Measurements from ENCODE around the gene N4BP3. TPM values are rescaled to one million over a fixed set of nuclear protein-coding genes. Genes with fewer than 3 reads are reported as not detected.
"Not testable (repeated sequence)": the region's sequence is repeated elsewhere in the genome, so short reads cannot be mapped to it uniquely, and the experiment has no call there.

N4BP3 gene
- total RNA-seq, 1 experiment from 2014 or later: 4.8 TPM

DNA sequence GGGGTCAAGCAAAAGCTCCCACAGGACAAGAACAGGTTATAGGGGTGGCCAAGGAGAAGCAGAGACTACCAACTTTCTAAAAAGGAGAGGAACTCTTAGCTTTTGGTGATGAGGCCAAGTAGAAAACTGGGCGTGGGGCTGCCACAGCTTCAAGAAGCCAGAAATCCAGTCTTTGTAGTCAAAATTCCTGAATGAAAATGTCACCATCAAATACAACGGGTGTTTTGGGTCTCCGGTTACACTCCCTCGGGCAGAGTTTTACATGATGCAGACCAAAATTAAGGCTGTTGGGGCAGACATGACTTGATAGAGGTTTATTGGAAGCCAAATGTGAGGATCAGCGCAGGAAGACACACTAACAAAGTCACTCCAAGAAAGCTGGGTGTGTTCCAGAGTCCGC lies 29.4 kb upstream of the N4BP3 start:
- H3K9me3 Mint-ChIP-seq (ENCODE audit: low read depth, unreplicated experiment): no peaks in the 10 kb centered on the region
- peaks cover 22% of the 10 kb centered on the region for H3K4me1 Mint-ChIP-seq (ENCODE audit: low read depth, unreplicated experiment)
- TF ChIP-seq, protein P1, sequence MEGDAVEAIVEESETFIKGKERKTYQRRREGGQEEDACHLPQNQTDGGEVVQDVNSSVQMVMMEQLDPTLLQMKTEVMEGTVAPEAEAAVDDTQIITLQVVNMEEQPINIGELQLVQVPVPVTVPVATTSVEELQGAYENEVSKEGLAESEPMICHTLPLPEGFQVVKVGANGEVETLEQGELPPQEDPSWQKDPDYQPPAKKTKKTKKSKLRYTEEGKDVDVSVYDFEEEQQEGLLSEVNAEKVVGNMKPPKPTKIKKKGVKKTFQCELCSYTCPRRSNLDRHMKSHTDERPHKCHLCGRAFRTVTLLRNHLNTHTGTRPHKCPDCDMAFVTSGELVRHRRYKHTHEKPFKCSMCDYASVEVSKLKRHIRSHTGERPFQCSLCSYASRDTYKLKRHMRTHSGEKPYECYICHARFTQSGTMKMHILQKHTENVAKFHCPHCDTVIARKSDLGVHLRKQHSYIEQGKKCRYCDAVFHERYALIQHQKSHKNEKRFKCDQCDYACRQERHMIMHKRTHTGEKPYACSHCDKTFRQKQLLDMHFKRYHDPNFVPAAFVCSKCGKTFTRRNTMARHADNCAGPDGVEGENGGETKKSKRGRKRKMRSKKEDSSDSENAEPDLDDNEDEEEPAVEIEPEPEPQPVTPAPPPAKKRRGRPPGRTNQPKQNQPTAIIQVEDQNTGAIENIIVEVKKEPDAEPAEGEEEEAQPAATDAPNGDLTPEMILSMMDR (IDR thresholded peaks at IDR 0.05; ENCODE audit: unreplicated experiment): no peak
- intact Hi-C loops (cut with micrococcal nuclease; ENCODE audit: unreplicated experiment): no loop called here
- DNase-seq: no peak
- BruUV-seq (replicated peaks): no TSS peak
- CTCF ChIA-PET: interaction anchor here (2.1 kb wide), 1 partner anchor 8 kb away, joined by 5 read pairs; no protein-coding TSS in a partner anchor
- H3K27me3 Mint-ChIP-seq (ENCODE audit: unreplicated experiment): peaks cover 86% of the 10 kb centered on the region
- H3K36me3 Mint-ChIP-seq (ENCODE audit: insufficient read depth, unreplicated experiment): no peaks in the 10 kb centered on the region
- no peak overlapping the region for H3K27ac Mint-ChIP-seq (ENCODE audit: unreplicated experiment)
- no peak overlapping the region for H3K4me3 Mint-ChIP-seq (ENCODE audit: low read depth, unreplicated experiment)

DNA sequence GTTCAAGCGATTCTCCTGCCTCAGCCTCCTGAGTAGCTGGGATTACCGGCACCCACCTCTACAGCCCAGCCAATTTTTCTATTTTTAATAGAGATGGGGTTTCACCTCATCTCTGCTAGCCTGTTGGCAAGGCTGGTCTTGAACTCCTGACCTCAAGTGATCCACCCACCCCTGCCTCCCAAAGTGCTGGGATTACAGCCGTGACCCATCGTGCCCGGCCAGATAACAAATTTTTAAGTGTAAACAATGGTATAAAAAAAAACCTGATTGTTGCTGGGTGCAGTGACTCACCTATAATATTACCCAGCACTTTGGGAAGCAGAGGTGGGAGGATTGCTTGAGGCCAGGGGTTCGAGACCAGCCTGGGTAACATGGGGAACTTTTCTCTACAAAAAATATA lies 28.0 kb upstream of the N4BP3 start:
- intact Hi-C loops (cut with micrococcal nuclease; ENCODE audit: unreplicated experiment): no loop called here
- no peak for DNase-seq

DNA sequence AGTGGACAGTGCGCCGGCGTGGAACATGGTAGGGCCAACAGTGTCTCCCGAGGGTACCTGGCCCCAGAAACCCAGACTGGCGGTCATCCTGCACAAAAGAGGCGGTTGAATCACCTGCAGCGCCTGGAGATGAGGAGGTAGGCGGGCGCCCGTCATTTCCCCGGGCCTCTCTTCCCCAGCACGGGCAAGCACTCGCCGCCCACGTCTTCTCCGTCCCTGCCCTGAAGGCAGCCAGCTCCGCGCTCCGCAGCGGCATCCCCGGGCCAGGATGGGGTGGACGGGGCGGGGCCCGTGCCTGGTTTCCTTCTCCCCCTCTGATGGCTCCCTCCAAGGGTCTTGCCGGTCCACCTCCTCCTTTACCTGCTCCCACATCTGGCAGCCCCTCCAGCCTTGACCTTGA lies 27.1 kb upstream of the N4BP3 start:
- TF ChIP-seq, protein P1 (IDR thresholded peaks at IDR 0.05; ENCODE audit: unreplicated experiment): no peak
- Mint-ChIP-seq H3K36me3 (ENCODE audit: insufficient read depth, unreplicated experiment) (no peaks in the 10 kb centered on the region), H3K4me1 (ENCODE audit: low read depth, unreplicated experiment) (peaks cover 22% of the 10 kb centered on the region), H3K27ac (ENCODE audit: unreplicated experiment) (no peak overlapping the region), H3K27me3 (ENCODE audit: unreplicated experiment) (peaks cover 78% of the 10 kb centered on the region), H3K9me3 (ENCODE audit: low read depth, unreplicated experiment) (peaks cover 1% of the 10 kb centered on the region), H3K4me3 (ENCODE audit: low read depth, unreplicated experiment) (peak overlapping the region; percentile 61)
- intact Hi-C loops (cut with micrococcal nuclease; ENCODE audit: unreplicated experiment): no loop called here
- peak; percentile 47 for DNase-seq
- CTCF ChIA-PET: interaction anchor here (0.6 to 0.7 kb wide), 2 partner anchors 33 to 37 kb away, joined by 3 to 5 read pairs; no protein-coding TSS in a partner anchor
- BruUV-seq (replicated peaks): no TSS peak

More for the DNA sequence above, 28.0 kb upstream of the N4BP3 start:
- Mint-ChIP-seq H3K36me3 (ENCODE audit: insufficient read depth, unreplicated experiment) (no peaks in the 10 kb centered on the region), H3K4me3 (ENCODE audit: low read depth, unreplicated experiment) (no peak overlapping the region), H3K27ac (ENCODE audit: unreplicated experiment) (no peak overlapping the region), H3K9me3 (ENCODE audit: low read depth, unreplicated experiment) (no peaks in the 10 kb centered on the region), H3K27me3 (ENCODE audit: unreplicated experiment) (peaks cover 87% of the 10 kb centered on the region), H3K4me1 (ENCODE audit: low read depth, unreplicated experiment) (peaks cover 22% of the 10 kb centered on the region)
- CTCF ChIA-PET: interaction anchor here (0.7 to 2.1 kb wide), 3 partner anchors 9 to 64 kb away, joined by 3 to 5 read pairs (median 5); no protein-coding TSS in a partner anchor
- BruUV-seq (replicated peaks): no TSS peak
- TF ChIP-seq, protein P1 (IDR thresholded peaks at IDR 0.05; ENCODE audit: unreplicated experiment): no peak

DNA sequence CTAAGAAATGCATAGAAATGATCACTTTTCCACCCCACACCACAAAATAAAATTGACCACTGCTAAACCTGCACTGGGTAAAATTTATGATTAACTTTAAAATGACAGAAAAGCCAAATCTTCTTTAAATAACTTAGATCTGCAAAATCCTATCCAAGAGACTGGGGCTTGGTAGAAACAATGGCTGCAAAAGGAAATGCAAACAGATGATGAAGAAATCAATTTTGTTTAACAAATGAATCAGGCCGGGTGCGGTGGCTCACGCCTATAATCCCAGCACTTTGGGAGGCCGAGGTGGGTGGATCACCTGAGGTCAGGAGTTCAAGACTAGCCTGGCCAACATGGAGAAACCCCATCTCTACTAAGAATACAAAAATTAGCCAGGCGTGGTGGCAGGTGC lies 26.1 kb upstream of the N4BP3 start:
- H3K27ac Mint-ChIP-seq (ENCODE audit: unreplicated experiment); intact Hi-C loops (cut with micrococcal nuclease; ENCODE audit: unreplicated experiment); H3K9me3 Mint-ChIP-seq (ENCODE audit: low read depth, unreplicated experiment); DNase-seq; H3K36me3 Mint-ChIP-seq (ENCODE audit: insufficient read depth, unreplicated experiment); BruUV-seq (replicated peaks): not testable (repeated sequence)
- CTCF ChIA-PET: interaction anchor here (1.0 kb wide), 1 partner anchor 18 kb away, joined by 3 read pairs; no protein-coding TSS in a partner anchor
- H3K4me3 Mint-ChIP-seq (ENCODE audit: low read depth, unreplicated experiment): peak overlapping the region; percentile 61
- H3K4me1 Mint-ChIP-seq (ENCODE audit: low read depth, unreplicated experiment): peaks cover 22% of the 10 kb centered on the region
- peaks cover 68% of the 10 kb centered on the region for H3K27me3 Mint-ChIP-seq (ENCODE audit: unreplicated experiment)

DNA sequence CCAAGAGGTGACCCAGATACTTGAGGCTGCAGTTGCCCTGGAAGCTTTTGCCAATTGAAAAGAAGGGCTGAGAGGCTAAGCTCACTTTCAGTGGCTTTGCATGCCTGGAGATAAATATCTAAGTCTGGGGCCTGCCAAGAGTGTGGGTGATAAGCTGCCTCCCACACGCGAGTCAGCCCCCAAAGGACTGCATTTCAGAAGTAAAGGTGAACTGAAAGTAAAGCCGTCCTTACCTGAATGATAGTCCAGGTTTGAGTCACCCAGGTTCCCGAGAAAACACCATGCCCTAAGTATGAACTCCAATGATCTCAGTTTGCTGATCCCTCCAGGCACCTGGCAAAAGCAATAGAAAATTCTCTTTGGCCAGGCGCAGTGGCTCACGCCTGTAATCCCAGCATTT lies 22.5 kb upstream of the N4BP3 start:
- CTCF ChIA-PET: interaction anchor here (0.7 to 1.4 kb wide), 2 partner anchors 12 to 33 kb away, joined by 3 read pairs; no protein-coding TSS in a partner anchor

More for the DNA sequence above, 22.5 kb upstream of the N4BP3 start:
- DNase-seq: no peak
- intact Hi-C loops (cut with micrococcal nuclease; ENCODE audit: unreplicated experiment): no loop called here
- Mint-ChIP-seq H3K36me3 (ENCODE audit: insufficient read depth, unreplicated experiment) (no peaks in the 10 kb centered on the region), H3K27ac (ENCODE audit: unreplicated experiment) (no peak overlapping the region), H3K4me3 (ENCODE audit: low read depth, unreplicated experiment) (no peak overlapping the region), H3K4me1 (ENCODE audit: low read depth, unreplicated experiment) (peaks cover 13% of the 10 kb centered on the region), H3K9me3 (ENCODE audit: low read depth, unreplicated experiment) (peaks cover 2% of the 10 kb centered on the region), H3K27me3 (ENCODE audit: unreplicated experiment) (peaks cover 55% of the 10 kb centered on the region)
- BruUV-seq (replicated peaks): no TSS peak
- TF ChIP-seq, protein P1 (IDR thresholded peaks at IDR 0.05; ENCODE audit: unreplicated experiment): no peak
